Type B pancreatic cell (in vitro differentiated cells): ENCODE data around the gene TTF1. TPM values are rescaled to one million over a fixed set of nuclear protein-coding genes. Genes with fewer than 3 reads are reported as not detected.

Experiments
- DNase-seq: peaks from one replicate; pipeline ENCODE4 v3.0.0; 2021; ENCODE audit warnings: mixed read lengths; ENCODE audit not compliant: unreplicated experiment; ENCODE audit errors: extremely low spot score
- H3K27ac Mint-ChIP-seq: 2 replicates; pipeline ENCODE4 v1.8.0; 2021; ENCODE audit warnings: mild to moderate bottlenecking, mixed read lengths
- H3K27me3 Mint-ChIP-seq: 2 replicates; pipeline ENCODE4 v1.8.0; 2021; ENCODE audit warnings: mixed read lengths
- H3K36me3 Mint-ChIP-seq: 2 replicates; pipeline ENCODE4 v1.8.0; 2021; ENCODE audit warnings: mixed read lengths
- H3K4me1 Mint-ChIP-seq: one replicate; pipeline ENCODE4 v1.8.0; 2021; ENCODE audit warnings: mixed read lengths; ENCODE audit not compliant: unreplicated experiment
- H3K4me3 Mint-ChIP-seq: 2 replicates; pipeline ENCODE4 v1.8.0; 2021; ENCODE audit warnings: mild to moderate bottlenecking, mixed read lengths
- H3K9me3 Mint-ChIP-seq: 2 replicates; pipeline ENCODE4 v1.8.0; 2021; ENCODE audit warnings: mixed read lengths
- total RNA-seq: library from RNA; stranded (reverse); gene quantifications from 2 replicates; pipeline ENCODE4 v1.2.1, GENCODE V29; 2021; ENCODE audit warnings: low replicate concordance
- TF ChIP-seq, protein P1 (sequence below): fragments of 200-600 bp; sonication (generic); conservative IDR thresholded peaks from 2 replicates; pipeline ENCODE4 v1.5.0; 2021; ENCODE audit warnings: antibody characterized with exemption, mild to moderate bottlenecking

Gene TTF1
- total RNA-seq, 1 donor from 2014 or later, result 18.6 TPM

- TF ChIP-seq, protein P1, sequence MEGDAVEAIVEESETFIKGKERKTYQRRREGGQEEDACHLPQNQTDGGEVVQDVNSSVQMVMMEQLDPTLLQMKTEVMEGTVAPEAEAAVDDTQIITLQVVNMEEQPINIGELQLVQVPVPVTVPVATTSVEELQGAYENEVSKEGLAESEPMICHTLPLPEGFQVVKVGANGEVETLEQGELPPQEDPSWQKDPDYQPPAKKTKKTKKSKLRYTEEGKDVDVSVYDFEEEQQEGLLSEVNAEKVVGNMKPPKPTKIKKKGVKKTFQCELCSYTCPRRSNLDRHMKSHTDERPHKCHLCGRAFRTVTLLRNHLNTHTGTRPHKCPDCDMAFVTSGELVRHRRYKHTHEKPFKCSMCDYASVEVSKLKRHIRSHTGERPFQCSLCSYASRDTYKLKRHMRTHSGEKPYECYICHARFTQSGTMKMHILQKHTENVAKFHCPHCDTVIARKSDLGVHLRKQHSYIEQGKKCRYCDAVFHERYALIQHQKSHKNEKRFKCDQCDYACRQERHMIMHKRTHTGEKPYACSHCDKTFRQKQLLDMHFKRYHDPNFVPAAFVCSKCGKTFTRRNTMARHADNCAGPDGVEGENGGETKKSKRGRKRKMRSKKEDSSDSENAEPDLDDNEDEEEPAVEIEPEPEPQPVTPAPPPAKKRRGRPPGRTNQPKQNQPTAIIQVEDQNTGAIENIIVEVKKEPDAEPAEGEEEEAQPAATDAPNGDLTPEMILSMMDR, result no peak
- peaks cover 3% of the 10 kb centered on the region for H3K9me3 Mint-ChIP-seq
- H3K4me3 Mint-ChIP-seq, result no peak overlapping the region
- H3K36me3 Mint-ChIP-seq, result peaks cover 34% of the 10 kb centered on the region
- no peaks in the 10 kb centered on the region for H3K27me3 Mint-ChIP-seq
- peaks cover 18% of the 10 kb centered on the region for H3K4me1 Mint-ChIP-seq
- no peak overlapping the region for H3K27ac Mint-ChIP-seq
- no peak for DNase-seq
These were observed 55.1 kb downstream of the TTF1 start for GRCh38 chr9:132351404-132352045.

GRCh38 chr9:132350861-132351315 is 55.8 kb downstream of the TTF1 start:
- no peak overlapping the region for H3K27ac Mint-ChIP-seq
- peaks cover 18% of the 10 kb centered on the region for H3K4me1 Mint-ChIP-seq
- H3K4me3 Mint-ChIP-seq, result no peak overlapping the region
- no peaks in the 10 kb centered on the region for H3K27me3 Mint-ChIP-seq
- H3K9me3 Mint-ChIP-seq, result no peaks in the 10 kb centered on the region
- peaks cover 39% of the 10 kb centered on the region for H3K36me3 Mint-ChIP-seq
- TF ChIP-seq, protein P1, result no peak
- DNase-seq, result no peak

- Mint-ChIP-seq H3K4me1 (peaks cover 14% of the 10 kb centered on the region), H3K4me3 (no peak overlapping the region), H3K27ac (no peak overlapping the region), H3K9me3 (no peaks in the 10 kb centered on the region), H3K27me3 (no peaks in the 10 kb centered on the region), H3K36me3 (peaks cover 41% of the 10 kb centered on the region)
- TF ChIP-seq, protein P1, result no peak
- no peak for DNase-seq
These were observed 58.0 kb downstream of the TTF1 start for GRCh38 chr9:132348676-132349075.

- no peaks in the 10 kb centered on the region for H3K9me3 Mint-ChIP-seq
- TF ChIP-seq, protein P1, result no peak
- H3K27ac Mint-ChIP-seq, result no peak overlapping the region
- H3K36me3 Mint-ChIP-seq, result peaks cover 39% of the 10 kb centered on the region
- no peaks in the 10 kb centered on the region for H3K27me3 Mint-ChIP-seq
- H3K4me3 Mint-ChIP-seq, result no peak overlapping the region
- no peaks in the 10 kb centered on the region for H3K4me1 Mint-ChIP-seq
- no peak for DNase-seq
These were observed 60.5 kb downstream of the TTF1 start for GRCh38 chr9:132346177-132346576.

- H3K4me1 Mint-ChIP-seq, result no peaks in the 10 kb centered on the region
- TF ChIP-seq, protein P1, result no peak
These were observed 65.3 kb downstream of the TTF1 start for GRCh38 chr9:132341177-132341840.

More at GRCh38 chr9:132341177-132341840, 65.3 kb downstream of the TTF1 start:
- Mint-ChIP-seq H3K4me3 (no peak overlapping the region), H3K9me3 (no peaks in the 10 kb centered on the region), H3K27me3 (no peaks in the 10 kb centered on the region), H3K27ac (no peak overlapping the region), H3K36me3 (peaks cover 43% of the 10 kb centered on the region)
- no peak for DNase-seq
